NCI-H69 (cell line): Measurements from ENCODE around the gene SLC9A9.
"Not testable (repeated sequence)": the region's sequence is repeated elsewhere in the genome, so short reads cannot be mapped to it uniquely, and the experiment has no call there.

Experiments used
- DNase-seq: peaks from one replicate; lab custom pipeline; 2025; lab: John Stamatoyannopoulos, UW

Gene SLC9A9

GRCh38 chr3:143551761-143552160 is 296.5 kb downstream of the SLC9A9 start:
- no peak for DNase-seq

GRCh38 chr3:143548861-143549497 is 299.3 kb downstream of the SLC9A9 start:
- no peak for DNase-seq

GRCh38 chr3:143548393-143548792 is 299.9 kb downstream of the SLC9A9 start:
- DNase-seq, result no peak

- DNase-seq, result no peak
Measured at GRCh38 chr3:143538577-143538981, 309.7 kb downstream of the SLC9A9 start.

- DNase-seq, result no peak
Measured at GRCh38 chr3:143538061-143538460, 310.2 kb downstream of the SLC9A9 start.

- DNase-seq, result peak; percentile 2
Measured at GRCh38 chr3:143536817-143537535, 311.3 kb downstream of the SLC9A9 start.

- no peak for DNase-seq
Measured at GRCh38 chr3:143535994-143536784, 312.1 kb downstream of the SLC9A9 start.

GRCh38 chr3:143533391-143533790 is 314.9 kb downstream of the SLC9A9 start:
- DNase-seq, result no peak

GRCh38 chr3:143532091-143532490 is 316.2 kb downstream of the SLC9A9 start:
- no peak for DNase-seq

- no peak for DNase-seq
Measured at GRCh38 chr3:143531101-143531500, 317.2 kb downstream of the SLC9A9 start.

- no peak for DNase-seq
Measured at GRCh38 chr3:143529798-143530197, 318.5 kb downstream of the SLC9A9 start.

- no peak for DNase-seq
Measured at GRCh38 chr3:143529018-143529478, 319.2 kb downstream of the SLC9A9 start.

- no peak for DNase-seq
Measured at GRCh38 chr3:143526011-143526545, 322.2 kb downstream of the SLC9A9 start.

- no peak for DNase-seq
Measured at GRCh38 chr3:143525408-143525807, 322.9 kb downstream of the SLC9A9 start.

- no peak for DNase-seq
Measured at GRCh38 chr3:143521803-143522202, 326.5 kb downstream of the SLC9A9 start.

- DNase-seq, result not testable (repeated sequence)
Measured at GRCh38 chr3:143517131-143517530, 331.1 kb downstream of the SLC9A9 start.

- no peak for DNase-seq
Measured at GRCh38 chr3:143514874-143515273, 333.4 kb downstream of the SLC9A9 start.

GRCh38 chr3:143514109-143514508 is 334.2 kb downstream of the SLC9A9 start:
- no peak for DNase-seq

- no peak for DNase-seq
Measured at GRCh38 chr3:143511174-143511879, 336.9 kb downstream of the SLC9A9 start.

- no peak for DNase-seq
Measured at GRCh38 chr3:143510601-143511000, 337.7 kb downstream of the SLC9A9 start.

- DNase-seq, result no peak
Measured at GRCh38 chr3:143507735-143508580, 340.3 kb downstream of the SLC9A9 start.
